Type B pancreatic cell (in vitro differentiated cells): Measurements from ENCODE around the gene INPP5J. TPM values are rescaled to one million over a fixed set of nuclear protein-coding genes. Genes with fewer than 3 reads are reported as not detected.
A peak's percentile ranks its signal among the peaks of the same experiment; 100 is the strongest.
"Not testable (repeated sequence)": the region's sequence is repeated elsewhere in the genome, so short reads cannot be mapped to it uniquely, and the experiment has no call there.

ENCODE experiments used
- DNase-seq: peaks from one replicate; pipeline ENCODE4 v3.0.0; 2021; ENCODE audit warnings: mixed read lengths; ENCODE audit not compliant: unreplicated experiment; ENCODE audit errors: extremely low spot score
- H3K27ac Mint-ChIP-seq: 2 replicates; pipeline ENCODE4 v1.8.0; 2021; ENCODE audit warnings: mild to moderate bottlenecking, mixed read lengths
- H3K27me3 Mint-ChIP-seq: 2 replicates; pipeline ENCODE4 v1.8.0; 2021; ENCODE audit warnings: mixed read lengths
- H3K36me3 Mint-ChIP-seq: 2 replicates; pipeline ENCODE4 v1.8.0; 2021; ENCODE audit warnings: mixed read lengths
- H3K4me1 Mint-ChIP-seq: one replicate; pipeline ENCODE4 v1.8.0; 2021; ENCODE audit warnings: mixed read lengths; ENCODE audit not compliant: unreplicated experiment
- H3K4me3 Mint-ChIP-seq: 2 replicates; pipeline ENCODE4 v1.8.0; 2021; ENCODE audit warnings: mild to moderate bottlenecking, mixed read lengths
- H3K9me3 Mint-ChIP-seq: 2 replicates; pipeline ENCODE4 v1.8.0; 2021; ENCODE audit warnings: mixed read lengths
- CTCF ChIP-seq: fragments of 200-600 bp; sonication (generic); conservative IDR thresholded peaks from 2 replicates; pipeline ENCODE4 v1.5.0; 2021; ENCODE audit warnings: antibody characterized with exemption, mild to moderate bottlenecking
- long read RNA-seq: library from polyadenylated mRNA; unstranded; transcript quantifications from one replicate; pipeline ENCODE4 v2.0.0, GENCODE V29; 2020
- total RNA-seq: library from RNA; stranded (reverse); gene quantifications from 2 replicates; pipeline ENCODE4 v1.2.1, GENCODE V29; 2021; ENCODE audit warnings: low replicate concordance

INPP5J gene
- 8.7 and 9.3 TPM in 2 replicates for total RNA-seq
- long read RNA-seq, partial matches to known transcripts = 2 of 2 reads
- long read RNA-seq, other reads (novel, unspliced or antisense) = 0 of 2 reads

- no peaks in the 10 kb centered on the region for H3K9me3 Mint-ChIP-seq
- peaks cover 10% of the 10 kb centered on the region for H3K4me1 Mint-ChIP-seq
- TF ChIP-seq CTCF = no peak
- no peaks in the 10 kb centered on the region for H3K36me3 Mint-ChIP-seq
- peaks cover 12% of the 10 kb centered on the region for H3K27me3 Mint-ChIP-seq
- H3K4me3 Mint-ChIP-seq = peak within 1 kb of the TSS; percentile 83
- peak within 1 kb of the TSS; percentile 77 for H3K27ac Mint-ChIP-seq
- no peak for DNase-seq
Measured at GRCh38 chr22:31122532-31123291, at the start of gene INPP5J. INPP5J (plus strand) TSS chr22:31122966; CDS start chr22:31123015, 49 bp downstream.

DNA sequence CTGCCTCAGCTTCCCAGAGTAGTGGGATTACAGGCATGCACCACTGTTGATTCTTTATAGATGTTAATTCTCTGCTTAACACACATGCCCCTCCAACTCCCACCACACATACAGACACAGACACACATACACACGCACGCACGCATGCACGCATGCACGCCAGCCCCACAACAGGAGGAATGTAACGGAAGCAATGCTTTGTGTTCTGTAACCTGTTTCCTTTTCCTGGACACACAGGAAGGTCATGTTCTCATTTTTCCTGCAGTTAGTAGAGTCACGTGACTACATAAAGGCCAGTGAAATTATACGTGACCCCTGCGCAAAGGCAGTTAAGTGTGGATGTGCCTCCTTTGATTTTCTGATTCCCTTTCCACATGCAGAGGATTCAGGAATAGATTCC, 49.6 kb upstream of the INPP5J start:
- H3K4me3 Mint-ChIP-seq, H3K27me3 Mint-ChIP-seq, DNase-seq, H3K4me1 Mint-ChIP-seq, H3K9me3 Mint-ChIP-seq, H3K27ac Mint-ChIP-seq, H3K36me3 Mint-ChIP-seq: not testable (repeated sequence)

- DNase-seq, H3K36me3 Mint-ChIP-seq, H3K4me1 Mint-ChIP-seq, H3K4me3 Mint-ChIP-seq, H3K9me3 Mint-ChIP-seq, H3K27me3 Mint-ChIP-seq, H3K27ac Mint-ChIP-seq: not testable (repeated sequence)
Measured at GRCh38 chr22:31073545-31074145, 49.1 kb upstream of the INPP5J start.

DNA sequence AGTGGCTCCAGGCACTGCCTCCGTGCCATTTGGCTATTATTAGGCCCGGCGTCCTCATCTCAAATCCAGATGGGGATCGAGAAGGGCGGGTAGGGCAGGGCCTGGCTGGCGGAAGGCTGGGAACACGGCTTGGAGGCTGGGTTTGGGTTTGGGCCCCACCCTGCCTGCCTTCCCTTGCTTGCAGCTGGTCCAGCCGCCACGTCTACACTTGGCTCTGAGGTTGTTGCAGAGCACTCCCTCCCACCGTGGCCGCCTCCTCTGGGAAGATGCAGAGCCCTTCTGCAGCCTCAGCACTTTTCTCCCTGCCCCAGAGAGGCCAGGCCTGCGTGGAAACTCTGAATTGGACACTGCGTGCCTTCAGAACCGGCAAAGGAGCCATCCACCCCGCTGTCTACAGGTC, 46.8 kb upstream of the INPP5J start:
- TF ChIP-seq CTCF = no peak
- no peaks in the 10 kb centered on the region for H3K9me3 Mint-ChIP-seq
- peaks cover 9% of the 10 kb centered on the region for H3K4me1 Mint-ChIP-seq
- H3K4me3 Mint-ChIP-seq = no peak overlapping the region
- H3K27me3 Mint-ChIP-seq = no peaks in the 10 kb centered on the region
- DNase-seq = no peak
- no peak overlapping the region for H3K27ac Mint-ChIP-seq
- no peaks in the 10 kb centered on the region for H3K36me3 Mint-ChIP-seq

GRCh38 chr22:31077681-31078080, 45.1 kb upstream of the INPP5J start:
- H3K36me3 Mint-ChIP-seq = no peaks in the 10 kb centered on the region
- no peak overlapping the region for H3K27ac Mint-ChIP-seq
- no peaks in the 10 kb centered on the region for H3K9me3 Mint-ChIP-seq
- H3K4me1 Mint-ChIP-seq = peaks cover 20% of the 10 kb centered on the region
- no peak for DNase-seq
- no peak overlapping the region for H3K4me3 Mint-ChIP-seq
- no peaks in the 10 kb centered on the region for H3K27me3 Mint-ChIP-seq
- no peak for TF ChIP-seq CTCF

DNA sequence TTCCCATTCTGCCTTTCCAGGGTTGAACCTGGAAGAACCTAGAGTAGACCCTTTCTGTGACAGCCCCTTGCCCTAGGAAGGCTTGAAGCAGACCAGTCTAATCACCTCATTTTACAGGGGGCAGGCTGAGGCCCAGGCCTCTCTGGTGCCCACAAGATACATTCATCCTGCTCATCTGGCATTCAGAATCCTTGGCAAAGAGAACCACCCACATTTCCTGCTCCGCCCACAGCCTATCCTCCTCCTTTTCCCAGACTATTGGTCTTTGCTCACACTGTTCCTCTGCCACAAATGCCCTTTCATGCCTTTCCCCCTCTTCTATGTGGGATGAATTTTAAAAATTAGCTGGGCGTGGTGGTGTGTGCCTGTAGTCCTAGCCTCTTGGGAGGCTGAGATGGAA, 44.4 kb upstream of the INPP5J start:
- H3K27me3 Mint-ChIP-seq, DNase-seq, H3K4me3 Mint-ChIP-seq, H3K9me3 Mint-ChIP-seq, H3K36me3 Mint-ChIP-seq: not testable (repeated sequence)
- H3K27ac Mint-ChIP-seq = peak overlapping the region; percentile 85
- peaks cover 22% of the 10 kb centered on the region for H3K4me1 Mint-ChIP-seq

DNA sequence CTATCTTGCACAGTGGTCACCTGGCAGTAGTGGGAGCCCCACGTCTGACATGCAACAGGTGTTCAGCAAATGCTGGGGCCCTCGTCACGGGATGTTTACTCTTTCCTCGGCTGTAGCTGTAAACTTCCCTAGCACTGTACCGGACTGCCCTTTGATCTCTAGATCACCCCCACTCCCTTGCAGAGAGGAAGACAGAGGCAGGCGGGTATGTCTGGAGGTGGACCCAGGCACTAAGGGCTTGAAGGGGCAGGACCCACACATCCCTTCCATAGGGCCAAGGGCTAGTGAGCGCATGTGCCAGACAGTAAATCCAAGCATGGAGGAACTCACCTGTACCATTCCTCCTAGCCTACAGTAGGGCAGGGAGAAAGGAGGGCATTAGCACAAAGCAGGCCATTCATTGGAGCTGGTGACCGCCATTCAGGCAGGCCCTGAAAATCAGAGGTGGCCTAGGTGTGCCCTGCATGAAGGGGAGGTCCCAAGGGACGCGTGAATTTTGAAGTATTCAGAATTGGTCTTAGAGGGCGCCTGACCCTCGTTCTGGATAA, 43.6 kb upstream of the INPP5J start:
- TF ChIP-seq CTCF = no peak
- no peak for DNase-seq
- H3K27me3 Mint-ChIP-seq = no peaks in the 10 kb centered on the region
- H3K9me3 Mint-ChIP-seq = no peaks in the 10 kb centered on the region
- peaks cover 27% of the 10 kb centered on the region for H3K4me1 Mint-ChIP-seq
- no peaks in the 10 kb centered on the region for H3K36me3 Mint-ChIP-seq
- H3K27ac Mint-ChIP-seq = peak overlapping the region; percentile 85
- H3K4me3 Mint-ChIP-seq = peak overlapping the region; percentile 51
